ENCODE measurements around the gene HDAC5. TPM values are rescaled to one million over a fixed set of nuclear protein-coding genes. Genes with fewer than 3 reads are reported as not detected.

The HDAC5 gene
- total RNA-seq, 1 donor from 2014 or later, result 43.3 TPM

DNA sequence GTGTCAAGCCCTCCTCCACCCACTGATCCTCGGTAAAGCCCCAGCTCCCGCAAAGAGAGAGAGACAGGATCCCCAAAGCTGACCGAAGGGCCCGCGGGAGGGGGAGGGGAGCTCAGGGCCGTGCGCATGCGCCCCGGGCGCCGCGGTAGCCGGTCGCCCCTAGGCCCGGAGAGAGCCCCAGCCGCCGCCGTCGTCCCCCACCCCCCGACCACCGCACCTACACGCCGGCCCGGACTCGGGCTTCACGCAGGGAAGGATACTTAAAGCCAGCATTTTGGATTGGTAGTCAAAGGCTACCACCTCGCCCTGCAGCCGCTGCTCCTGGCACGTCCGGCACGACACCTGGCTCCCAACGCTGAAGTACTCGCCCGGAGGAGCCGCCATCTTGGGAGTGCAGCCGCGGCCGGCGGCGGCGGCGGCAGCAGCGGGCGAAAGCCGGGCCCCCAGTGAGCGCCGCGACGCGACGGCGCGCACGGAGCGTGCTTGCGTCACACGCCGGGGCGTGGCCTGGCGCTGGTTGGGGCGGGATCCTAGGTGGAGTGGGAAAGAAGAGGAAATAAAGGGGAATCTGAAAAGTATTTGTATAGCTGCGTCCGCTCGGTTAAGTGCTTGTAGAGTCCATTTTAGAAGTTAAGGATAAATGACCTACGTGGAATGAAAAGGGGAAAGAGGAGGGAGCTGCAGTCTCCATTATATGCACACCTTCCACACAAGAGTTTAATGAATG, 57.1 kb downstream of the HDAC5 start, which contains the start of gene LSM12:
Gene LSM12, minus strand, starts transcription at position 468 of the 727 bp plus-strand sequence. Its CDS starts 84 bp downstream, at position 384.
- Mint-ChIP-seq H3K36me3 (peaks cover 21% of the 10 kb centered on the region), H3K9me3 (no peaks in the 10 kb centered on the region), H3K27me3 (no peaks in the 10 kb centered on the region), H3K4me3 (peak within 1 kb of the TSS; percentile 98), H3K27ac (peak within 1 kb of the TSS; percentile 97), H3K4me1 (ENCODE audit: unreplicated experiment) (peaks cover 19% of the 10 kb centered on the region)
- TF ChIP-seq, protein P1, sequence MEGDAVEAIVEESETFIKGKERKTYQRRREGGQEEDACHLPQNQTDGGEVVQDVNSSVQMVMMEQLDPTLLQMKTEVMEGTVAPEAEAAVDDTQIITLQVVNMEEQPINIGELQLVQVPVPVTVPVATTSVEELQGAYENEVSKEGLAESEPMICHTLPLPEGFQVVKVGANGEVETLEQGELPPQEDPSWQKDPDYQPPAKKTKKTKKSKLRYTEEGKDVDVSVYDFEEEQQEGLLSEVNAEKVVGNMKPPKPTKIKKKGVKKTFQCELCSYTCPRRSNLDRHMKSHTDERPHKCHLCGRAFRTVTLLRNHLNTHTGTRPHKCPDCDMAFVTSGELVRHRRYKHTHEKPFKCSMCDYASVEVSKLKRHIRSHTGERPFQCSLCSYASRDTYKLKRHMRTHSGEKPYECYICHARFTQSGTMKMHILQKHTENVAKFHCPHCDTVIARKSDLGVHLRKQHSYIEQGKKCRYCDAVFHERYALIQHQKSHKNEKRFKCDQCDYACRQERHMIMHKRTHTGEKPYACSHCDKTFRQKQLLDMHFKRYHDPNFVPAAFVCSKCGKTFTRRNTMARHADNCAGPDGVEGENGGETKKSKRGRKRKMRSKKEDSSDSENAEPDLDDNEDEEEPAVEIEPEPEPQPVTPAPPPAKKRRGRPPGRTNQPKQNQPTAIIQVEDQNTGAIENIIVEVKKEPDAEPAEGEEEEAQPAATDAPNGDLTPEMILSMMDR (conservative IDR thresholded peaks at IDR 0.05), result no peak
- DNase-seq (ENCODE audit: extremely low spot score, unreplicated experiment), result peak; percentile 97

DNA sequence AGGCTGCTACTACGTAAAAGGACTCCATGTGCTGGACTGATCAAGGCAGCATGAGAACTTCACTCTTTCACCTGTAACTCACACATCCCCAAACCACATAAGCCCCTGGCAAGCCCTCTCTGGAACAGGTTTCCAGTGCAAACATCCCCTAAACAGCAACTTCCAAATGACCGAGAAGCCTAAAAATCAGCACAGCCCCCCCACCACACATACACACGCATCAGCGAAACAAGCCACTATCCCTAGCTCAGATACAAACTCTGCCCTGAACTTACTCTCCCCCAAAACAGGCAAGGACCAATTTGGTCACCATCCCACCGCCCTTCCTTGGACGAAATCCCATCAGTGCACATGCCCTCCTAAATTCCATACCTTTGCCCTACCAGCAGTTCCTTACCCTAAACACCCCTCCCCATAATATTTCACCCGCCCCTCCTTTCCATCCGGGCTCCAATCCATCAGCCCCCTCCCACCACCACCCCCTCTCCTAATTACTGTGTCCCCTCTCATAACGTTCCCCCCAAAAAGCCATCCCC, 57.7 kb downstream of the HDAC5 start:
- Mint-ChIP-seq H3K9me3 (no peaks in the 10 kb centered on the region), H3K4me1 (ENCODE audit: unreplicated experiment) (peaks cover 19% of the 10 kb centered on the region), H3K27ac (peak overlapping the region; percentile 97), H3K36me3 (peaks cover 25% of the 10 kb centered on the region), H3K27me3 (no peaks in the 10 kb centered on the region), H3K4me3 (peak overlapping the region; percentile 98)
- TF ChIP-seq, protein P1 (conservative IDR thresholded peaks at IDR 0.05), result no peak
- no peak for DNase-seq (ENCODE audit: extremely low spot score, unreplicated experiment)

DNA sequence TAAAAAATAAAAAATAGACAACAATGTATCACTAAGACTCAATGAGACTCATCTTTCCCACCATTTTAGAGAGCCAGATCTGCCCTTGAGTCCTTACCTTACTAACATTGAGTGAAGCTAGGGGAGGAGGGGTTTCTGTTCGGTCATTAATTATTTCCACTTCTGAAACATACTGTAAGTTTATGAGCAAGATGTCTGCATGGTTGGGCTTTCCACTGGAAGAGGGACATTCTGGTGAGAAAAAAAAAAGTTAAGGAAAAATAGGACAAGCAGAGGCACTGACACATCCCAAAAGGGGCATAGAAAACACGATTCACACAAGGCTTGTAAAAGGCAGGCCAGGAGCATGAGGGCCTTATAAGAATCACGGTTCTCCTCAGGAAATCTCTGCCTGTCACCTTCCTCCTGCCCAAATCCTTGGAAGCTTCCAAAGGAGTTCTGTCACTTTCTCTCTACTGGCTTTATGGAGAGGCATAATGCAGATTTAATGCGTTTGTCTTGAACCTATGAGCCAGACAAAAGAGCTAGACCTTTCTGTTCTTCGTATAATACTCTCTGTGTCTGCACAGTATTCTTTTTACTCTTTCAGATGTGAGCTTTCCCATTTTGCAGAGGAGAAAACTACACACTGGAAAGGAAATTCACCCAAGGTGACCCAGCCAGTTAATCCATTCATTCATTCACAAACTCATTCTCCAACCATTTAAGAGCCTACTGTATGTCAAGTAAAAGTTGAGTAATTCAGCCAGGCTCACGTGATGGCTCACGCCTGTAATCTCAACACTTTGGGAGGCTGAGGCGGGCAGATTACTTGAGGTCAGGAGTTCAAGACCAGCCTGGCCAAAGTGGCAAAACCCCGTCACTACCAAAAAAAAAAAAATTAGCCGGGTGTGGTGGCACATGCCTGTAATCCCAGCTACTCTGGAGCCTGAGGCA, 59.5 kb downstream of the HDAC5 start:
- Mint-ChIP-seq H3K27ac (peak overlapping the region; percentile 53), H3K36me3 (peaks cover 34% of the 10 kb centered on the region), H3K4me3 (peak overlapping the region; percentile 76), H3K9me3 (no peaks in the 10 kb centered on the region), H3K27me3 (no peaks in the 10 kb centered on the region), H3K4me1 (ENCODE audit: unreplicated experiment) (peaks cover 15% of the 10 kb centered on the region)
- TF ChIP-seq, protein P1 (conservative IDR thresholded peaks at IDR 0.05), result no peak
- DNase-seq (ENCODE audit: extremely low spot score, unreplicated experiment), result no peak

DNA sequence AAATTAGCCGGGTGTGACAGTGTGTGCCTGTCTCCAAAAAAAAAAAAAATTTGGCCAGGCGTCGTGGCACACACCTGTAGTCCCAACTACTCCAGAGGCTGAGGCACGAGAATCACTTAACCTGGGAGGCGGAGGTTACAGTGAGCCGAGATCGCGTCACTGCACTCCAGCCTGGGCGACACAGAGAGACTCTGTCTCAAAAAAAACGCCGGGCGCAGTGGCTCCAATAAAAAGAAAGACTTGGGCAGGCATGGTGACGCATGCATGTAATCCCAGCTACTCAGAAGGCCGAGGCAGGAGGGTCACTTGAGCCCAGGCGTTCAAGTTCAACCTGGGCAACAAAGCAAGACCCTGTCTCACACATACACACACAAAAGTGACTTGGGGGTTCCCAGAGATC, 60.6 kb downstream of the HDAC5 start:
- Mint-ChIP-seq H3K4me3 (no peak overlapping the region), H3K9me3 (no peaks in the 10 kb centered on the region), H3K27ac (no peak overlapping the region), H3K4me1 (ENCODE audit: unreplicated experiment) (peaks cover 12% of the 10 kb centered on the region), H3K36me3 (peaks cover 37% of the 10 kb centered on the region), H3K27me3 (no peaks in the 10 kb centered on the region)
- DNase-seq (ENCODE audit: extremely low spot score, unreplicated experiment), result no peak
- TF ChIP-seq, protein P1 (conservative IDR thresholded peaks at IDR 0.05), result no peak

DNA sequence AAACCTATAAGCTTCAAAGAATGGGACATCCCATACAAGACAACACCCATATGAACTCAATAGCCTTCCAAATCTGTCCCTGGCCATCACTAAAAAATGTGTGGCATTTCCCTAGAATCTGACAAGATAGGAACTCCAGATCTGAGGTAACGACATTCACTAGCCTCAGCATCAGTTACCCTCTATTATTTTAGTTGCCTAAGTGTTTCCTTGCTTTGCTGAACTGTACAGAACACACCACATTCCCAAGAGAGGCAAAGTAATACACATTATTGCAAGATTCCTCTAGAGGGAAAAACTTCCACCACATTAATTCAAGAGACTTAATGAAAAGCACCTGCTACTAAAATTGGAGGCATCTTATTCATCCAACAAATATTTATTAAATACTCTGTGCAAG, 62.0 kb downstream of the HDAC5 start:
- Mint-ChIP-seq H3K27me3 (no peaks in the 10 kb centered on the region), H3K9me3 (no peaks in the 10 kb centered on the region), H3K36me3 (peaks cover 37% of the 10 kb centered on the region), H3K4me3 (no peak overlapping the region), H3K27ac (no peak overlapping the region), H3K4me1 (ENCODE audit: unreplicated experiment) (peaks cover 7% of the 10 kb centered on the region)
- DNase-seq (ENCODE audit: extremely low spot score, unreplicated experiment), result no peak
- TF ChIP-seq, protein P1 (conservative IDR thresholded peaks at IDR 0.05), result no peak
